Panc1 (cell line): ENCODE data around the gene HMHB1. TPM values are rescaled to one million over a fixed set of nuclear protein-coding genes. Genes with fewer than 3 reads are reported as not detected.

Experiments
- ATAC-seq: fragments of 200-7000 bp; cut with Tn5 transposase; 2 replicates; pipeline ENCODE4 v1.9.1; 2020; ENCODE audit warnings: mild to moderate bottlenecking, moderate library complexity
- BruUV-seq: library from RNA; stranded (reverse); fragments of 400-500 nt; replicated peaks from 2 replicates; lab custom pipeline; 2021; lab: Mats Ljungman, UMichigan
- CTCF ChIA-PET: fragments of 300-600 bp; sonication (Branson Sonifier 250); formaldehyde crosslinking; loops from one replicate; lab custom pipeline; 2022; ENCODE audit warnings: antibody characterized with exemption; lab: Charles Lee
- POLR2A ChIA-PET: fragments of 300-600 bp; sonication (Branson Sonifier 250); formaldehyde crosslinking; loops from one replicate; lab custom pipeline; 2022; ENCODE audit warnings: antibody characterized with exemption; lab: Charles Lee
- DNase-seq: peaks from one replicate; pipeline ENCODE4 v3.0.0-alpha.2; 2010; ENCODE audit warnings: low read depth, low spot score
- H3K27ac ChIP-seq: 2 replicates; pipeline ENCODE4 v1.5.1; 2011; ENCODE audit warnings: mild to moderate bottlenecking, low read length, inconsistent platforms
- H3K27me3 ChIP-seq: fragments of 200-500 bp; sonication (Bioruptor generic); 2 replicates; pipeline ENCODE4 v1.6.0; 2014; ENCODE audit warnings: low read length, inconsistent platforms; ENCODE audit not compliant: control insufficient read depth, insufficient read depth
- H3K36me3 ChIP-seq: fragments of 200-500 bp; sonication (Bioruptor generic); 2 replicates; pipeline ENCODE4 v1.5.1; 2014; ENCODE audit warnings: inconsistent platforms, mild to moderate bottlenecking, low read length, moderate library complexity; ENCODE audit not compliant: control insufficient read depth, insufficient read depth
- H3K4me1 ChIP-seq: 2 replicates; pipeline ENCODE4 v1.5.1; 2011; ENCODE audit warnings: inconsistent platforms, mild to moderate bottlenecking, low read length, moderate library complexity; ENCODE audit not compliant: control insufficient read depth, insufficient read depth
- H3K4me3 ChIP-seq, 2 experiments: 2 replicates each; pipeline ENCODE4 v1.5.1; 2011 to 2012; ENCODE audit warnings: low read depth in 2 of 2, low read length in 2 of 2, mild to moderate bottlenecking in 2 of 2, inconsistent platforms in 1 of 2, moderate library complexity in 1 of 2
- H3K9me3 ChIP-seq: fragments of 200-500 bp; sonication (Bioruptor generic); 2 replicates; pipeline ENCODE4 v1.5.1; 2014; ENCODE audit warnings: low read depth, mild to moderate bottlenecking, inconsistent platforms, low read length, moderate library complexity; ENCODE audit not compliant: control insufficient read depth, insufficient read depth
- CTCF ChIP-seq: fragments of 450-650 bp; IDR thresholded peaks from 2 replicates; pipeline ENCODE4 v1.5.1; 2017; ENCODE audit warnings: mild to moderate bottlenecking
- POLR2AphosphoS5 ChIP-seq: IDR thresholded peaks from 2 replicates; pipeline ENCODE4 v1.6.1; 2012; ENCODE audit warnings: mild to moderate bottlenecking, low read depth, low read length, moderate library complexity
- SIN3A ChIP-seq: IDR thresholded peaks from 2 replicates; pipeline ENCODE4 v1.6.1; 2012; ENCODE audit warnings: low read depth, mild to moderate bottlenecking, low read length, moderate library complexity, borderline replicate concordance; ENCODE audit not compliant: insufficient read depth
- TCF7L2 ChIP-seq: IDR thresholded peaks from 2 replicates; pipeline ENCODE4 v1.6.1; 2011; ENCODE audit warnings: mild to moderate bottlenecking, low read depth, low read length, inconsistent platforms
- in situ Hi-C: cut with HindIII; loops from 2 replicates; pipeline ENCODE4 v1.10.0; 2016; ENCODE audit warnings: low sequenced_read_pairs, low pct_unique_long_range_greater_than_20kb
- intact Hi-C: fragments of 100-400 bp; cut with micrococcal nuclease; formaldehyde crosslinking; loops from one replicate; pipeline ENCODE4 v1.10.0; 2022; ENCODE audit not compliant: unreplicated experiment
- total RNA-seq: library from RNA; stranded (reverse); gene quantifications from one replicate; pipeline ENCODE4 v1.2.1, GENCODE V29; 2021; ENCODE audit not compliant: unreplicated experiment
- TF ChIP-seq, protein P1 (sequence below), 2 experiments: IDR thresholded peaks; 2 replicates each; pipeline ENCODE4 v1.6.1; 2011 to 2012; ENCODE audit warnings: low read depth in 2 of 2, control low read depth in 1 of 2, low read length in 1 of 2, mild to moderate bottlenecking in 1 of 2, moderate library complexity in 1 of 2; ENCODE audit not compliant: insufficient read depth in 1 of 2

The HMHB1 gene
- total RNA-seq, 1 experiment from 2014 or later = not detected

- H3K4me3 ChIP-seq = no peak overlapping the region
- H3K9me3 ChIP-seq = no peaks in the 10 kb centered on the region
- POLR2A ChIA-PET = interaction anchor here (0.6 kb wide), 1 partner anchor 145 kb away, joined by 4 read pairs; no protein-coding TSS in a partner anchor
- no peak overlapping the region for H3K27ac ChIP-seq
- intact Hi-C loops (no loop called here), in situ Hi-C loops (no loop called here)
- 0 out of 2 replicates have a peak, but pooled peaks cover 4% of the 10 kb centered on the region for H3K27me3 ChIP-seq
- H3K36me3 ChIP-seq = no peaks in the 10 kb centered on the region
- ATAC-seq (no peak), DNase-seq (no peak)
- TF ChIP-seq CTCF = no peak
- no peak for TF ChIP-seq SIN3A
- TF ChIP-seq POLR2AphosphoS5 = no peak
- no peak for TF ChIP-seq TCF7L2
- TF ChIP-seq, protein P1, sequence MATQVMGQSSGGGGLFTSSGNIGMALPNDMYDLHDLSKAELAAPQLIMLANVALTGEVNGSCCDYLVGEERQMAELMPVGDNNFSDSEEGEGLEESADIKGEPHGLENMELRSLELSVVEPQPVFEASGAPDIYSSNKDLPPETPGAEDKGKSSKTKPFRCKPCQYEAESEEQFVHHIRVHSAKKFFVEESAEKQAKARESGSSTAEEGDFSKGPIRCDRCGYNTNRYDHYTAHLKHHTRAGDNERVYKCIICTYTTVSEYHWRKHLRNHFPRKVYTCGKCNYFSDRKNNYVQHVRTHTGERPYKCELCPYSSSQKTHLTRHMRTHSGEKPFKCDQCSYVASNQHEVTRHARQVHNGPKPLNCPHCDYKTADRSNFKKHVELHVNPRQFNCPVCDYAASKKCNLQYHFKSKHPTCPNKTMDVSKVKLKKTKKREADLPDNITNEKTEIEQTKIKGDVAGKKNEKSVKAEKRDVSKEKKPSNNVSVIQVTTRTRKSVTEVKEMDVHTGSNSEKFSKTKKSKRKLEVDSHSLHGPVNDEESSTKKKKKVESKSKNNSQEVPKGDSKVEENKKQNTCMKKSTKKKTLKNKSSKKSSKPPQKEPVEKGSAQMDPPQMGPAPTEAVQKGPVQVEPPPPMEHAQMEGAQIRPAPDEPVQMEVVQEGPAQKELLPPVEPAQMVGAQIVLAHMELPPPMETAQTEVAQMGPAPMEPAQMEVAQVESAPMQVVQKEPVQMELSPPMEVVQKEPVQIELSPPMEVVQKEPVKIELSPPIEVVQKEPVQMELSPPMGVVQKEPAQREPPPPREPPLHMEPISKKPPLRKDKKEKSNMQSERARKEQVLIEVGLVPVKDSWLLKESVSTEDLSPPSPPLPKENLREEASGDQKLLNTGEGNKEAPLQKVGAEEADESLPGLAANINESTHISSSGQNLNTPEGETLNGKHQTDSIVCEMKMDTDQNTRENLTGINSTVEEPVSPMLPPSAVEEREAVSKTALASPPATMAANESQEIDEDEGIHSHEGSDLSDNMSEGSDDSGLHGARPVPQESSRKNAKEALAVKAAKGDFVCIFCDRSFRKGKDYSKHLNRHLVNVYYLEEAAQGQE (IDR thresholded peaks at IDR 0.05; ENCODE audit: insufficient read depth in 1 of 2, low read depth in 2 of 2, low read length in 1 of 2) = no peak
- CTCF ChIA-PET = no interaction called here
- no TSS peak for BruUV-seq
- no peaks in the 10 kb centered on the region for H3K4me1 ChIP-seq
These were observed 6.1 kb upstream of the HMHB1 start for GRCh38 chr5:143805861-143806260.

- no TSS peak for BruUV-seq
- Histone ChIP-seq H3K36me3 (no peaks in the 10 kb centered on the region), H3K27me3 (0 out of 2 replicates have a peak, but pooled peaks cover 4% of the 10 kb centered on the region), H3K27ac (no peak overlapping the region), H3K9me3 (no peaks in the 10 kb centered on the region), H3K4me3 (no peak overlapping the region), H3K4me1 (no peaks in the 10 kb centered on the region)
- ATAC-seq (no peak), DNase-seq (no peak)
- in situ Hi-C loops = no loop called here
- intact Hi-C loops = no loop called here
- TF ChIP-seq, protein P1 (IDR thresholded peaks at IDR 0.05; ENCODE audit: insufficient read depth in 1 of 2, low read depth in 2 of 2, low read length in 1 of 2) = no peak
- no peak for TF ChIP-seq TCF7L2
- no peak for TF ChIP-seq CTCF
- TF ChIP-seq POLR2AphosphoS5 = no peak
- no peak for TF ChIP-seq SIN3A
- ChIA-PET CTCF (no interaction called here), POLR2A (no interaction called here)
These were observed 5.4 kb upstream of the HMHB1 start for GRCh38 chr5:143806579-143806978.
